ENCODE data around the gene GPN2.

Gene GPN2

DNA sequence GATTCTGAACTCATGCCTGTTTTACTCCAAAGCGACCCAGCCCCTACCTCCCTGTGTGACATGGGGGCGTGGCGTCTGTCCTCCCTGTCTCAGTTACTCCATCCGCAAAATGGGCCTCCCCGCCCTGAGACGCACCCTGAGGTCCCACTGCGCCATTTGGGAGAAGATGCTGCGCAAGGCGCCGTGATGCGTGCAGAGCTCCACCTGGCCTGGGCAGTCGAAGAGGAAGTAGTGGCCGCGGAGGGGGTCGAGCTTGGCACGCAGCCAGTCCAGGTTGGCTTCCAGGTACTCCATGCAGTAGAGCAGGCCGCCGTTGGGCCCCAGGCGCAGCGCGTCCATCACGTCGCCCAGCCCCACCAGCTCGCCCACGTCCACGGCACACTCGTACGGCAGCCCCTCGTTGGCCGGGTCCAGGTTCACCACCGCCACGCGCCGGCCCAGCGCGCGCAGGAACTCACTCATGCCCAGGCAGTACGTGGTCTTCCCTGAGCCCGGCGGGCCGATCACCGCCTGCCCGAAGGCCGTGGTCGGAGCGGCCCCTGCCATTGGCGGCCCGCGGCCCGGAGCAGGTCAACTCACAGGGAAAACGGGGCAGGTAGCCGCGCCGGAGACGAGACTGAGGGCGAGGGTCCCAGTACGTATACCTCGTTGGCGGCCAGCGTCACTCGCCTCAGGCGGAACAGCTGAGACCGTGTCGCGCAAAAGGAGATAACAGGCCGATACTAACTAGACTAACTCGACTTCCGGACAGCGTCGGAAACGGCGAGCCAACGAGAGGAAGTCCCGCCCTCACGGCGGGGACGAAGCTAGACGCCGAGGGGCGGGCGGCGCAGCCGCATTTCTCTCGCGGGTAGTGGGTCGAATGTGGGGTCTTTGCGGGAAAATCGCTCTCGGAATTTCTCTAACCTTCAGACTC is at the start of gene GPN2:
Gene GPN2, minus strand, starts transcription at position 733 of the 916 bp plus-strand sequence. Its CDS starts 187 bp downstream, at position 546.
- H3K9me3 ChIP-seq (ENCODE audit: control insufficient read depth, insufficient read depth, low read length): no peaks in the 10 kb centered on the region
- H3K36me3 ChIP-seq (ENCODE audit: control insufficient read depth, insufficient read depth, low read length): peaks cover 50% of the 10 kb centered on the region
- peaks cover 4% of the 10 kb centered on the region; the same call in 1 of the 2 replicates for H3K4me1 ChIP-seq (ENCODE audit: control insufficient read depth, insufficient read depth, low read length)
- H3K27ac ChIP-seq (ENCODE audit: low read depth, low read length): peak within 1 kb of the TSS; percentile 80
- peak within 1 kb of the TSS; percentile 87 for H3K9ac ChIP-seq (ENCODE audit: low read depth, low read length)
- H3K27me3 ChIP-seq (ENCODE audit: control insufficient read depth, insufficient read depth, low read length): no peaks in the 10 kb centered on the region
- H3K4me3 ChIP-seq (ENCODE audit: low read depth, low read length): peak within 1 kb of the TSS; percentile 87

DNA sequence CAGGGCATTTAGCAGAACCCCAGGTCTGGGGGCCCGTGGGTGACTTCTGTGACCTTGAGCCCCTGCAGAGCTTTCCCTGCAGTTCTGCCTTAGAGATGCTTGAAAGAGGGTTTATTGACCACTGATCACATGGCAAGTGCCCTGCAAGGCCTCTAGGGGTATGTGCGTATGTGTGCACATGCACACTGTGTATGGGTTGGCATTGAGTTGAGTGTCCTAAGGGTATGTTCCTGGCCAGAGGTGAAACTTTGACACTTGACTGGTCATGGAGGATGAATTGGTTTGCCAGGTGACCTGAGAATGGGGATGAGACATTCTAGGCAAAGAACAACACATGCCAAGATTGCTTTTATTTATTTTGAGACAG is 48.6 kb upstream of the GPN2 start:
- Histone ChIP-seq H3K4me1 (ENCODE audit: control insufficient read depth, insufficient read depth, low read length) (no peaks in the 10 kb centered on the region), H3K4me3 (ENCODE audit: low read depth, low read length) (no peak overlapping the region), H3K9me3 (ENCODE audit: control insufficient read depth, insufficient read depth, low read length) (no peaks in the 10 kb centered on the region), H3K27me3 (ENCODE audit: control insufficient read depth, insufficient read depth, low read length) (no peaks in the 10 kb centered on the region), H3K9ac (ENCODE audit: low read depth, low read length) (no peak overlapping the region), H3K36me3 (ENCODE audit: control insufficient read depth, insufficient read depth, low read length) (peaks cover 71% of the 10 kb centered on the region), H3K27ac (ENCODE audit: low read depth, low read length) (no peak overlapping the region)

DNA sequence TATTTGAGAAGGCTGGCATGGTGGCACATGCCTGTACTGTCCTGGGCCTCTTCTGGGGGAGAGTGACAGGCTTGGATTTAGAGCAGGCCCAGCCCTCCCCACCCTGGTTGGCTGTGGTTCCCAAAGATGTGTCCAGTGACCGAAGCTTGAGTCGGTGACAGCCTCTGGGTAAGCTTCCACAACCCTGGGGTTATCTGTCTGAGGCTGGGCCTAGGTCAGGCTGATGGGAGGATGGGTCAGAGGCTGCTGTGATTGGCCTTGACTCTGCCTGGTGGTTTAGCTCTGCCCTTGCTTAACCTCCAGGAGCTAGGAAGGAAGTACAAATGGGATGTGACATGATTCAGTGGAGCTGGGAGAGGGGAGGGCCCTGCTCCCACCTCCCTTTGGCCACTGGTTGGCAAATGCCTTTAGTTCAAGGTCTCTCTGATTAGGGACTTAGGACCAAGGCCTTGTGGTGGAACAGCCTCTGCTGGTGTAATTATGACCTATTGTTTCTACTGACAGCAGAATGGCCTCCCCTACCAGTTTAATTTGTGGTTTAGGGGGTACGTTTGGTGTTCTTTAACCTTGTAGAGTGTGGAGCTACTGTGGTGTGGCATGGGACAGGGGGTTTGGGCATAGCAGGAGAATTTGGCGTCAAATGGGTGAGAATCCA is 48.0 kb upstream of the GPN2 start:
- H3K36me3 ChIP-seq (ENCODE audit: control insufficient read depth, insufficient read depth, low read length): peaks cover 68% of the 10 kb centered on the region

DNA sequence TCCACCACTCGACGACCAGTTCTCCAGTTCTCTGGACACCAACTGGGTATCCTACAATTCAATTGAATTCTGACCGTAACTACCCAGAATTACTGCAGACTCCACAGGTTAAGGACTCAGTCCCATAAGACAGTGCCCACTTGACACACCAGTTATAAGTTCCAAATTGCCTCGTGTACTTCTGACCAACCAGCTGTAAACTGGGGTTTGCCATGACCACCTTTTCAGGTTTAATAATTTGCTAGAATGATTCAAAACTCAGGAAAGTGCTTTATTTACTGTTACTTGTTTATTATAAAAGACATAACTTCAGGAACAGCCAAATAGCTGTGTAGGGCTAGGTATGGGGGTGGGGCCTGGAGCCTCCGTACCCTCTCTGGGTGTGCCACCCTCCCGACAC is 46.7 kb upstream of the GPN2 start:
- H3K27ac ChIP-seq (ENCODE audit: low read depth, low read length): no peak overlapping the region
- H3K9me3 ChIP-seq (ENCODE audit: control insufficient read depth, insufficient read depth, low read length): no peaks in the 10 kb centered on the region
- H3K36me3 ChIP-seq (ENCODE audit: control insufficient read depth, insufficient read depth, low read length): peaks cover 63% of the 10 kb centered on the region
- no peak overlapping the region for H3K9ac ChIP-seq (ENCODE audit: low read depth, low read length)
- no peak overlapping the region for H3K4me3 ChIP-seq (ENCODE audit: low read depth, low read length)
- no peaks in the 10 kb centered on the region for H3K27me3 ChIP-seq (ENCODE audit: control insufficient read depth, insufficient read depth, low read length)
- H3K4me1 ChIP-seq (ENCODE audit: control insufficient read depth, insufficient read depth, low read length): no peaks in the 10 kb centered on the region

More for the DNA sequence above, 48.0 kb upstream of the GPN2 start:
- H3K9ac ChIP-seq (ENCODE audit: low read depth, low read length): no peak overlapping the region
- H3K9me3 ChIP-seq (ENCODE audit: control insufficient read depth, insufficient read depth, low read length): no peaks in the 10 kb centered on the region
- no peak overlapping the region for H3K4me3 ChIP-seq (ENCODE audit: low read depth, low read length)
- no peaks in the 10 kb centered on the region for H3K27me3 ChIP-seq (ENCODE audit: control insufficient read depth, insufficient read depth, low read length)
- H3K27ac ChIP-seq (ENCODE audit: low read depth, low read length): no peak overlapping the region
- no peaks in the 10 kb centered on the region for H3K4me1 ChIP-seq (ENCODE audit: control insufficient read depth, insufficient read depth, low read length)

DNA sequence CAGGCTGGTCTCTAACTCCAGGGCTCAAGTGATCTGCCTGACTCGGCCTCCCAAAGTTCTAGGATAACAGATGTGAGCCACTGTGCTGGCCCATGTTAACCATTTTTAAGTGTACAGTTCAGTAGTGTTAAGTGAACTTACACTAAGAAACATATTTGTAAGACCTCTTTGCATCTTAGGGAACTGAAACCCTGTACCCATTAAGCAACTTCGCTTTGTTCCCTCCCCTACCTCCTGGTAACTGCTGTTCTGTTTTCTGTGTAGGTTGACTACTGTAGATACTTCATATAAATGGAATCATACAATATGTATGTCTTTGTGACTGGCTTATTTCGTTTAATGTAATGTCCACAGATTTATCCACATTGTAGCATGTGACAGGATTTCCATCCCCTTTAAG is 42.4 kb upstream of the GPN2 start:
- Histone ChIP-seq H3K27ac (ENCODE audit: low read depth, low read length) (no peak overlapping the region), H3K9me3 (ENCODE audit: control insufficient read depth, insufficient read depth, low read length) (no peaks in the 10 kb centered on the region), H3K36me3 (ENCODE audit: control insufficient read depth, insufficient read depth, low read length) (peaks cover 65% of the 10 kb centered on the region)

DNA sequence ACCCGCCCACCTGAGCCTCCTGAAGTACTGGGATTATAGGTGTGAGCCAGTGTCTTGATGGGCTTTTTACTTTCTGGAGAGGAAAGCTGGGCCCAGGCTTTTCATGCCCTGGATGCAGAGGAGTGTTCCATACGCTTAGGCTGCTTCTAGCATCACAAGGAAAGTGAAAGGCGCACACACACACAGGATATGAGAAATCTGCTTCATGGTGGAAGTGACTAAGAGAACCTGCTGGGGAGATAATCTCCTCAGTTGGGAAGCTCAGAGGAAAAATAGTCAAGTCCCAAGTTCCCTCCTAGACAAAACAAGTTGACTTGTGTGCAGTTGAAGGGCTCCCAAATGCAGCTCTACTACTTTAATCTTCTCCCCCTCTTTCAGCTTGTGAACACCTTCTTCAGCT is 33.6 kb upstream of the GPN2 start:
- Histone ChIP-seq H3K4me1 (ENCODE audit: control insufficient read depth, insufficient read depth, low read length) (peaks cover 9% of the 10 kb centered on the region; the same call in 1 of the 2 replicates), H3K4me3 (ENCODE audit: low read depth, low read length) (no peak overlapping the region), H3K9me3 (ENCODE audit: control insufficient read depth, insufficient read depth, low read length) (no peaks in the 10 kb centered on the region), H3K27me3 (ENCODE audit: control insufficient read depth, insufficient read depth, low read length) (no peaks in the 10 kb centered on the region), H3K9ac (ENCODE audit: low read depth, low read length) (no peak overlapping the region), H3K27ac (ENCODE audit: low read depth, low read length) (peak overlapping the region; percentile 6), H3K36me3 (ENCODE audit: control insufficient read depth, insufficient read depth, low read length) (peaks cover 52% of the 10 kb centered on the region)

More for the DNA sequence above, 42.4 kb upstream of the GPN2 start:
- no peaks in the 10 kb centered on the region for H3K27me3 ChIP-seq (ENCODE audit: control insufficient read depth, insufficient read depth, low read length)
- H3K9ac ChIP-seq (ENCODE audit: low read depth, low read length): no peak overlapping the region
- no peaks in the 10 kb centered on the region for H3K4me1 ChIP-seq (ENCODE audit: control insufficient read depth, insufficient read depth, low read length)
- H3K4me3 ChIP-seq (ENCODE audit: low read depth, low read length): no peak overlapping the region

DNA sequence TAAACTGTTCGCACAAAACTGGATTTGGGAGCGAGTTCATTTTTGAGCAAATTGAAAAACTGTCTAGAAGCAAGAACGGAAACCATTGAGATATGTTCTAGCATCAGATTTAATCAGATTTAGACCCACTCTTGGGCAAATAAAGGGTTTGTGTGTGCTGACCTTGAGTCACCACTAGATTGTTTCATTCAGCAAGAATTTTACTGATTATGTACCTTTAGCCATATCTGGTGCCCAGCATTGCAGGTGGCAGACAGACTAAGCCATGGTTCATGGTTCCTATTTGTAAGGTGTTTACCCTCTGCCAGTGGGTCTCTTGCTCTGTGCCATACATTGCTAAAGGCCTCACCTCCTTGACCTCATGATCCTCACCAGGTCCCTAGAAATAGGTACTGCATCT is 32.8 kb upstream of the GPN2 start:
- Histone ChIP-seq H3K27me3 (ENCODE audit: control insufficient read depth, insufficient read depth, low read length) (no peaks in the 10 kb centered on the region), H3K4me1 (ENCODE audit: control insufficient read depth, insufficient read depth, low read length) (peaks cover 9% of the 10 kb centered on the region; the same call in 1 of the 2 replicates), H3K9me3 (ENCODE audit: control insufficient read depth, insufficient read depth, low read length) (no peaks in the 10 kb centered on the region), H3K9ac (ENCODE audit: low read depth, low read length) (no peak overlapping the region), H3K27ac (ENCODE audit: low read depth, low read length) (no peak overlapping the region), H3K4me3 (ENCODE audit: low read depth, low read length) (peak overlapping the region; percentile 91), H3K36me3 (ENCODE audit: control insufficient read depth, insufficient read depth, low read length) (peaks cover 44% of the 10 kb centered on the region)

DNA sequence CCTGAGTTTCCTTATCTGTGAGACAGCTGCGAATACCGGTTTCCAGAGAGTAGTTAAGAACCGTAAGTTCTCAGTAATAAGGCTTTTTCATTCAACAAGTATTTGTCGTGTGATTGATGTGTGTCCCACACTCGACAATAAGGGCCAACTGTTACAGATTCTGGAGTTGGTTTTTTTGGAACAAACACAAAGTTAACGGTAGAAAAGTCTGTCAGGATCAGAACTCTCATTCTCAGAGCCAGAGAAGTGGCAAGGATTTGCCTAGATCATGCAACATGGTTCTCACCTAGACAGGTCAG is 32.3 kb upstream of the GPN2 start:
- peaks cover 9% of the 10 kb centered on the region; the same call in 1 of the 2 replicates for H3K4me1 ChIP-seq (ENCODE audit: control insufficient read depth, insufficient read depth, low read length)
- no peaks in the 10 kb centered on the region for H3K9me3 ChIP-seq (ENCODE audit: control insufficient read depth, insufficient read depth, low read length)
- peak overlapping the region; percentile 2 for H3K27ac ChIP-seq (ENCODE audit: low read depth, low read length)
- peaks cover 39% of the 10 kb centered on the region for H3K36me3 ChIP-seq (ENCODE audit: control insufficient read depth, insufficient read depth, low read length)
- no peaks in the 10 kb centered on the region for H3K27me3 ChIP-seq (ENCODE audit: control insufficient read depth, insufficient read depth, low read length)
- peak overlapping the region; percentile 91 for H3K4me3 ChIP-seq (ENCODE audit: low read depth, low read length)
- peak overlapping the region; percentile 89 for H3K9ac ChIP-seq (ENCODE audit: low read depth, low read length)

DNA sequence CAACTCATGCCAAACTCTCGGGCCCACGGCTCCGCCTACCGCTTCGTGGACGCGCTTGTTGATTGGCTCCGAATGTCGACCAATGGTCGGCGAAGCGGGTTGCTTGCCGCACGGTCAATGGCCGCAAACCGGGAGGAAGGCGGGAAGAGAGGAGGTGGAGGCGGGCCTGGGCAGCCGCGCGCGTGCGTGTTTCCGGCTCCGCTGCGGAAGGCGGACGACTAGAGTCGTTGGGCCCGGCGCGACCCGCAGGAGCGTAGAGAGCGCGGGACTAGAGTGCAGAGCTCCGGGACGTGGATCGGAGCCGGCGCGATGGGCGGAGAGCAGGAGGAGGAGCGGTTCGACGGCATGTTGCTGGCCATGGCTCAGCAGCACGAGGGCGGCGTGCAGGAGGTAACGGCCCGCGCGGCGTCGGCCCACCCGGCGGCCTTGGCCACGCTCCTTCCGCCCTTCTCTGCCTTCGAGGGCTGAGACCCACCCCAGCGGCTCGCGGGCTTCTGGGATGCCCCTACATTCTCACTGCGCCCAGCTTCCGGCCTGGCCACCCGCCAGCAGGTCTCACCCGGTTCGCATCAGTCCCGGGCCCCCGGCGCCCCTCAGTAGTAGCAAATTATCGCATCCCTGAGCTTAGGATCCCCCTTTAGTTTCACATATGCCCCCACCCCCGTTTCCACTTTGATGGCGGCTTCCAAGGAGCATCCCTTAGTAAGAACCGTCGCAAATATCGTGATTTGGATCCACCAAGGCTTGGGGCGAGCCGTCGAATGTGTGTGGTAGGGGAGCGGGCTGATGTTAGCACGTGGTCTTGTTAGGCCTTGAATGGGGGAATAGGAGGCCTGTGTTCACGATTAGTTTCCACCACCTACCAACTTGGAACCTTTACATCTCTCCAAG is 31.7 kb upstream of the GPN2 start, which contains the start of gene NUDC:
Gene NUDC, plus strand, starts transcription at position 204 of the 891 bp plus-strand sequence. Its CDS starts 106 bp downstream, at position 310.
- Histone ChIP-seq H3K9me3 (ENCODE audit: control insufficient read depth, insufficient read depth, low read length) (no peaks in the 10 kb centered on the region), H3K27ac (ENCODE audit: low read depth, low read length) (peak within 1 kb of the TSS; percentile 81), H3K9ac (ENCODE audit: low read depth, low read length) (peak within 1 kb of the TSS; percentile 89), H3K4me3 (ENCODE audit: low read depth, low read length) (peak within 1 kb of the TSS; percentile 91), H3K4me1 (ENCODE audit: control insufficient read depth, insufficient read depth, low read length) (peaks cover 9% of the 10 kb centered on the region; the same call in 1 of the 2 replicates), H3K27me3 (ENCODE audit: control insufficient read depth, insufficient read depth, low read length) (no peaks in the 10 kb centered on the region), H3K36me3 (ENCODE audit: control insufficient read depth, insufficient read depth, low read length) (peaks cover 33% of the 10 kb centered on the region)

DNA sequence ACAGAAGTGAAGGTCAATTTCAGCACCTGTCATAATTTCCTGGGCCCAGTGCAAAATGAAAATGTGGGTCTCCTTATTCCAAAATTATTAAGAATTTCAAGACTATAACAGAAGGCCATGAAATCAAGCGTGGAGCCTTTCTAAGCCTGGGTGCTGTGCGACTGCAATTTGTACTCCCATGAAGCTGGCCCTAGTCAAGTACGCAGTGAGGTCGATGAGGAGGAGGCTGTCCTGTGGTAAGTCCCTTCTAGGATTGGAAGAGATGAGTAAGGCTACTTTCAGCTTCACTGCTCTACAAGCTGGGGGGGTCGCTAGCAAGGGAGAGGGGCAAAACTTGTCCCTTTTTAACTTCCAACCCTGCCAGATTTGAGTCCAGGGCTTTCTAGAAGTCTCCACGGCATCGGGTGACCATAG is 31.1 kb upstream of the GPN2 start:
- Histone ChIP-seq H3K9me3 (ENCODE audit: control insufficient read depth, insufficient read depth, low read length) (no peaks in the 10 kb centered on the region), H3K36me3 (ENCODE audit: control insufficient read depth, insufficient read depth, low read length) (peaks cover 27% of the 10 kb centered on the region), H3K27me3 (ENCODE audit: control insufficient read depth, insufficient read depth, low read length) (no peaks in the 10 kb centered on the region), H3K27ac (ENCODE audit: low read depth, low read length) (peak overlapping the region; percentile 38), H3K4me3 (ENCODE audit: low read depth, low read length) (peak overlapping the region; percentile 91), H3K4me1 (ENCODE audit: control insufficient read depth, insufficient read depth, low read length) (peaks cover 9% of the 10 kb centered on the region; the same call in 1 of the 2 replicates), H3K9ac (ENCODE audit: low read depth, low read length) (no peak overlapping the region)

Data from HUES48 (cell line).